Activated B cell treated with CpG ODN at 0.5 μM for 24 hours (primary cell): ENCODE data around the gene KIFAP3. TPM values are rescaled to one million over a fixed set of nuclear protein-coding genes. Genes with fewer than 3 reads are reported as not detected.

Experiments used
- ATAC-seq: fragments of 200-7000 bp; cut with Tn5 transposase; one replicate; pipeline ENCODE4 v1.10.0; 2021; ENCODE audit warnings: low read depth, mild to moderate bottlenecking, moderate library complexity
- CTCF ChIA-PET: fragments of 350-600 bp; sonication (Branson Sonifier 250); formaldehyde crosslinking; loops from one replicate; lab custom pipeline; 2021; ENCODE audit warnings: antibody characterized with exemption; lab: Charles Lee
- POLR2A ChIA-PET: fragments of 350-600 bp; sonication (Branson Sonifier 250); formaldehyde crosslinking; loops from one replicate; lab custom pipeline; 2021; ENCODE audit warnings: antibody characterized with exemption; lab: Charles Lee
- DNase-seq: peaks from one replicate; pipeline ENCODE4 v3.0.0; 2022
- H3K27ac Mint-ChIP-seq: one replicate; pipeline ENCODE4 v1.8.0; 2020; ENCODE audit warnings: mixed read lengths
- H3K27me3 Mint-ChIP-seq: one replicate; pipeline ENCODE4 v1.8.0; 2021; ENCODE audit warnings: mixed read lengths
- H3K36me3 Mint-ChIP-seq: one replicate; pipeline ENCODE4 v1.8.0; 2021; ENCODE audit warnings: low read depth, mixed read lengths
- H3K4me1 Mint-ChIP-seq: one replicate; pipeline ENCODE4 v1.8.0; 2021; ENCODE audit warnings: mixed read lengths
- H3K4me3 Mint-ChIP-seq: one replicate; pipeline ENCODE4 v1.8.0; 2020; ENCODE audit warnings: mild to moderate bottlenecking, mixed read lengths
- H3K9me3 Mint-ChIP-seq: one replicate; pipeline ENCODE4 v1.8.0; 2020; ENCODE audit warnings: mixed read lengths
- intact Hi-C: fragments of 100-400 bp; cut with micrococcal nuclease; formaldehyde crosslinking; loops from one replicate; pipeline ENCODE4 v1.15.1; 2024
- total RNA-seq: library from RNA; stranded (reverse); gene quantifications from 2 replicates; pipeline ENCODE4 v1.2.3, GENCODE V29; 2022
- TF ChIP-seq, protein P1 (sequence below): fragments of 200-600 bp; IDR thresholded peaks from one replicate; pipeline ENCODE4 v1.8.0; 2022; ENCODE audit warnings: antibody characterized with exemption, mild to moderate bottlenecking

The KIFAP3 gene
- total RNA-seq, 1 donor from 2014 or later = 12.7 TPM

DNA sequence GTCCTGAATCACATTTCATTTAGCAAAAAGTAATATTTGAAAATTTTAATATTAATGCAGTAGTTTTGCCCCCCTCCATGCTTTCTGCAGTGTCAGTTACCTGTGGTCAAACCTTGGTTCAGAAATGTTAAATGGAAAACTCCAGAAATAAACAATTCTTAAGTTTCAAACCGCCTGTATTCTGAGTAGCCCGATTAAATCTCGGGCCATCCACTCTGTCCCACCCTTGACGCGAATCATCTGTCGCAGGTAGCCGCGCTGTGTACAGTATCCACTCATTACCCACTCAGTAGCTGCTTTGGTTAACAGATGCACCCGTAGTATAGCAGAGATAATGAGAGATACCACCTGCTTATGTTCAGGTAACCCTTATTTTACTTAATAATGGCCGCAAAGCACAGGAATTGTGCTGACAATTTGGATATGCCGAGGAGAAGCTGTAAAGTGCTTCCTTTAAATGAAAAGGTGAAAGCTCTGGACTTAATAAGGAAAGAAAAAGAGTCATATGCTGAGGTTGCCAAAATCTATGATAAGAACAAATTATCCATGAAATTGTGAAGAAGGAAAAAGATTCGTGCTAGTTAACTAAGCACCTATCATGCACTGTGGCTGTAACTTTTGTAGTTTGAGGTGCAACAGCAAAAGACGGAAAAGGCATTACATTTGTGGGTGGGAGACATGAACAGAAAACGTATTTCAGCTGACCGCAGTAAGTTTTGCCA, 179.9 kb downstream of the KIFAP3 start:
- peak overlapping the region; percentile 100 for H3K27ac Mint-ChIP-seq
- intact Hi-C loops = loop anchor here (1.0 to 5.0 kb wide), 9 partner anchors 182 to 1848 kb away; partner anchors contain the start of genes FMO4, GORAB, SELL and SFT2D2
- H3K9me3 Mint-ChIP-seq = no peaks in the 10 kb centered on the region
- ChIA-PET POLR2A (interaction anchor here (0.5 to 2.9 kb wide), 16 partner anchors 16 to 1887 kb away, joined by 3 to 22 read pairs (median 6); partner anchors contain the start of genes BLZF1, GORAB, KIFAP3 and METTL13), CTCF (interaction anchor here (1.4 to 1.6 kb wide), 2 partner anchors 180 to 182 kb away, joined by 3 to 5 read pairs; partner anchors contain the start of gene KIFAP3)
- H3K4me3 Mint-ChIP-seq = peak overlapping the region; percentile 88
- peaks cover 33% of the 10 kb centered on the region for H3K4me1 Mint-ChIP-seq
- DNase-seq = no peak
- H3K36me3 Mint-ChIP-seq = peaks cover 10% of the 10 kb centered on the region
- TF ChIP-seq, protein P1, sequence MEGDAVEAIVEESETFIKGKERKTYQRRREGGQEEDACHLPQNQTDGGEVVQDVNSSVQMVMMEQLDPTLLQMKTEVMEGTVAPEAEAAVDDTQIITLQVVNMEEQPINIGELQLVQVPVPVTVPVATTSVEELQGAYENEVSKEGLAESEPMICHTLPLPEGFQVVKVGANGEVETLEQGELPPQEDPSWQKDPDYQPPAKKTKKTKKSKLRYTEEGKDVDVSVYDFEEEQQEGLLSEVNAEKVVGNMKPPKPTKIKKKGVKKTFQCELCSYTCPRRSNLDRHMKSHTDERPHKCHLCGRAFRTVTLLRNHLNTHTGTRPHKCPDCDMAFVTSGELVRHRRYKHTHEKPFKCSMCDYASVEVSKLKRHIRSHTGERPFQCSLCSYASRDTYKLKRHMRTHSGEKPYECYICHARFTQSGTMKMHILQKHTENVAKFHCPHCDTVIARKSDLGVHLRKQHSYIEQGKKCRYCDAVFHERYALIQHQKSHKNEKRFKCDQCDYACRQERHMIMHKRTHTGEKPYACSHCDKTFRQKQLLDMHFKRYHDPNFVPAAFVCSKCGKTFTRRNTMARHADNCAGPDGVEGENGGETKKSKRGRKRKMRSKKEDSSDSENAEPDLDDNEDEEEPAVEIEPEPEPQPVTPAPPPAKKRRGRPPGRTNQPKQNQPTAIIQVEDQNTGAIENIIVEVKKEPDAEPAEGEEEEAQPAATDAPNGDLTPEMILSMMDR = no peak
- H3K27me3 Mint-ChIP-seq = peaks cover 4% of the 10 kb centered on the region
- ATAC-seq = no peak

DNA sequence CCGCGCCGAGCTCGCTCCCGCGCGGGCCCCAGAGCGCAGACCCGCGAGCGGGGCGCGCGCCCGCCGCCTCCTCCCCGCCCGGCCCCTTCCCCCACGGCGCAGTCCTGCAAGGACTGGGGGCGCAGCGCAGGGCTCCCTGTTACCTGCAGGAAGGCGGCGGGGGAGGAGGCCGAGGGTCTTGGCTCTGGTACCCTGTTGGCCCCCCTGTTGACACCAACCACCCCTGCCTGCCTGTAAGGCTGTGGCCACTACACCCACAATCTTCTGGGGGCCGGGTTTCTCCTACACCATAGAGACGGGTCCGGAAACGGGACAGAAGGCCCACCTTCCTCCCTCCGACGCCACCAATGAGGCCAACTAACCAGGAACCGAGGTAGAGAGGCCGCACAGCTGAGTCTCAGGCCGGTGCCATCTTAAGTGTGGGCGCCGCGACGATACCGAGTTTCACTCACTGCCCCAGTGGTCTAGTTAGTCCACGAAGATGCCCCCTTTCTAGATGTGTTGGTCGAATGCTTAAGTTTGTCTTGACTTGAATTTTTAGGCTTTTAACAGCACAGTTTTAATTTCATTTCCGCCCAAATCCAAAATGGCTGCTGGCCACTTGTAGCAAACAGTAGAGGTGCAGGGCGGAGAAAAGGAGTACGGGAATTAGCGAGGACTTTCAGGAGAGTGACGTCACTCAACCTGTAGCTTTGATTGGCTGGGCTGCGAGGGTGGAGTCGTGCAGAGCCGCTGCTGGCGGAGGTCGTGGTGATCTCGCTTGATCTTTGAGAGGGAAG, 180.7 kb downstream of the KIFAP3 start, which contains the start of gene SCYL3:
Gene SCYL3, minus strand, starts transcription at position 252 of the 779 bp plus-strand sequence. CDS start 5,056 bp downstream, outside the sequence.
- H3K27ac Mint-ChIP-seq = peak within 1 kb of the TSS; percentile 100
- H3K4me1 Mint-ChIP-seq = peaks cover 39% of the 10 kb centered on the region
- peak; percentile 82 for DNase-seq
- intact Hi-C loops = loop anchor here (1.0 to 5.0 kb wide), 15 partner anchors 100 to 1957 kb away; partner anchors contain the start of genes ATP1B1, DCAF6, FMO4 and GORAB
- POLR2A ChIA-PET = interaction anchor here (0.6 to 2.9 kb wide), 22 partner anchors 8 to 1888 kb away, joined by 3 to 22 read pairs (median 5); partner anchors contain the start of genes BLZF1, FMO4, GORAB and KIFAP3
- CTCF ChIA-PET = interaction anchor here (1.0 to 1.6 kb wide), 3 partner anchors 100 to 182 kb away, joined by 3 to 5 read pairs (median 4); partner anchors contain the start of gene KIFAP3
- peaks cover 11% of the 10 kb centered on the region for H3K36me3 Mint-ChIP-seq
- peaks cover 4% of the 10 kb centered on the region for H3K27me3 Mint-ChIP-seq
- H3K9me3 Mint-ChIP-seq = no peaks in the 10 kb centered on the region
- TF ChIP-seq, protein P1 = no peak
- peak within 1 kb of the TSS; percentile 88 for H3K4me3 Mint-ChIP-seq
- ATAC-seq = peak; percentile 87

DNA sequence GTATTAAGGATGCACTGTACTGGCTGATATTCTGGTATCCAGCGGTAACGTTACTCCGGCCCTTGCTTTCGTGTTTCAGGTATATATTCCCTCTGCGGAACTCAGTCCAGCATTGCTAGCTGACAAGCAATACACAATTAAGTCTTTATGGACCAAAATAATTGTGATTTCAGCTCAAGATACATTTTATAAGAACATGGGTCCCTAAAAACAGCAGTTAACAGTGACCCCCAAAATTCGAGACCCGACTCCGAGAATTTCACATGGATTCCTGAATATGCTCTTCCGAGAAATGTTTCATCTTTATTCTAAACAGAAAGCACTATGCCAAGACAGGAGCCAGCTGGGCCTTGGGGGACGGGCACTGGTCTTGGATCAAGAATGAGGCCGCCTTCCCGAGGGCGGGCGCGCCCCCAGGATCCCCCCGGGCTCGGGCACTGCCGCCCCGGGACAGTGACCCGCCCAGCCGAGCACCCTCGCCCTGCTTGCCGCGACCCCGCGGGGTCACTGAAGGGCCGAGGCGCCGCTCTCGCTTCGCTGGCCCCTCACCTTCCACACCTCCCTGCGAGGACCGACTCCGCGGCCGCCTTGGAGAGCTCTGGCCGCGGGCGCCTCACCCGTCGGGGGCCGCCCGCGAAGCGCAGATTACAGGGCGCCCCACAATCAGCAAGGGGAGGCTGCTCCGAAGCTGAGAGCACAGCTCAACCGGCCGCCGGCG, 181.4 kb downstream of the KIFAP3 start:
- H3K9me3 Mint-ChIP-seq = no peaks in the 10 kb centered on the region
- ChIA-PET CTCF (interaction anchor here (1.0 to 1.4 kb wide), 2 partner anchors 99 to 181 kb away, joined by 3 to 4 read pairs; partner anchors contain the start of gene KIFAP3), POLR2A (interaction anchor here (0.6 to 2.9 kb wide), 18 partner anchors 9 to 1848 kb away, joined by 3 to 22 read pairs (median 6); partner anchors contain the start of genes BLZF1, FMO4, GORAB and KIFAP3)
- peak overlapping the region; percentile 65 for H3K27ac Mint-ChIP-seq
- TF ChIP-seq, protein P1 = no peak
- H3K36me3 Mint-ChIP-seq = peaks cover 18% of the 10 kb centered on the region
- DNase-seq (no peak), ATAC-seq (peak; percentile 1)
- peaks cover 42% of the 10 kb centered on the region for H3K4me1 Mint-ChIP-seq
- peaks cover 4% of the 10 kb centered on the region for H3K27me3 Mint-ChIP-seq
- H3K4me3 Mint-ChIP-seq = peak overlapping the region; percentile 88
- intact Hi-C loops = loop anchor here (1.0 to 5.0 kb wide), 11 partner anchors 99 to 1956 kb away; partner anchors contain the start of genes ATP1B1, DCAF6, FMO4 and KIFAP3

DNA sequence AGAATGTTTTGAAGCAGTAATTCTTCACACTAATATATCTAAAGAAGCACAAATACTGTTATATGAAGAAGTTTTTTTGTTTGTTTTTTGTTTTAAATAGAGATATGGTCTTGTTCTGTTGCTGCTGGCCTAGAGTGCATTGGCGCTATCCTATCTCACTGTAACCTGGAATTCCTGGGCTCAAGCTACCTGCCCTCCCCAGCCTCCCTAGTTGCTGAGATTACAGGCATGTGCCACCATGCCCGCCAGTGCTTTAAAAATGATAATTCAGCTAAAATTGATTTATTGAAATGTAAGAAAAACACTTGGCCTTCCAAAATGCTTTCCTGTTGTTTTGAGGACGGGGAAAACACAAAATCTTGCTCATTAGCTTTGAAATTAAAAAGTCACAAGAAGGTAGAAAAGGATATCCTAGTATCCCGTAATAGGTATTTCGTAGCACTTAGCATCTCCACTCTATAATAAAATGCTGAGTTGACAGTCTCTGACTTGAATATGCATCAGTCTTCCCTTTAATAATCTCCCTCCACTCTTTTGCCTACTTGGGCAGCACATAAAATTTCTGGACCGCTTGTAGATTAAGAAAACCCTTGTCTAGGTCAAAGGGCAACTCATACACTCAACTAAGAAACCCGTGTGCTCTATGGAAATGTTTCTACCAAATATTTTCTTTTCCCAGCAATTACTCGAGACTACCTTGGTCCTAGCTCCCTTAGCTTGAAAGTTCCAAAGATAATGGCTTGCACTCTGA, 182.1 kb downstream of the KIFAP3 start:
- no peak for ATAC-seq

More for the DNA sequence above, 182.1 kb downstream of the KIFAP3 start:
- CTCF ChIA-PET = interaction anchor here (1.3 kb wide), 1 partner anchor 82 kb away, joined by 4 read pairs; no protein-coding TSS in a partner anchor
- Mint-ChIP-seq H3K4me3 (peak overlapping the region; percentile 88), H3K27ac (peak overlapping the region; percentile 65), H3K36me3 (peaks cover 22% of the 10 kb centered on the region), H3K9me3 (no peaks in the 10 kb centered on the region), H3K4me1 (peaks cover 42% of the 10 kb centered on the region), H3K27me3 (peaks cover 4% of the 10 kb centered on the region)
- intact Hi-C loops = loop anchor here (2.0 to 5.0 kb wide), 6 partner anchors 180 to 1956 kb away; partner anchors contain the start of genes DCAF6, FMO4, MPC2 and SELL
- no peak for DNase-seq
- POLR2A ChIA-PET = interaction anchor here (0.6 to 2.9 kb wide), 8 partner anchors 10 to 640 kb away, joined by 3 to 21 read pairs (median 6); partner anchors contain the start of genes BLZF1, GORAB, KIFAP3 and METTL18
- TF ChIP-seq, protein P1 = no peak
